HG03342 (cell line): ENCODE data around the gene PPFIBP2.

Experiments used
- ATAC-seq: cut with Tn5 transposase; IDR thresholded peaks from one replicate; pipeline ENCODE4 v1.9.1; 2021; ENCODE audit warnings: mild to moderate bottlenecking, moderate library complexity; ENCODE audit not compliant: unreplicated experiment

The PPFIBP2 gene

GRCh38 chr11:7683571-7683970 lies 169.8 kb downstream of the PPFIBP2 start:
- ATAC-seq: no peak

GRCh38 chr11:7686761-7687160 lies 173.0 kb downstream of the PPFIBP2 start:
- ATAC-seq: no peak

- no peak for ATAC-seq
Observed at GRCh38 chr11:7687386-7687785, 173.6 kb downstream of the PPFIBP2 start.

- peak; percentile 83 for ATAC-seq
Observed at GRCh38 chr11:7688238-7688826, 174.5 kb downstream of the PPFIBP2 start.

GRCh38 chr11:7689239-7689638 lies 175.4 kb downstream of the PPFIBP2 start:
- no peak for ATAC-seq

- no peak for ATAC-seq
Observed at GRCh38 chr11:7690648-7691047, 176.8 kb downstream of the PPFIBP2 start.

- ATAC-seq: no peak
Observed at GRCh38 chr11:7691759-7692350, 178.1 kb downstream of the PPFIBP2 start.

GRCh38 chr11:7692426-7692825 lies 178.6 kb downstream of the PPFIBP2 start:
- ATAC-seq: no peak

GRCh38 chr11:7694235-7694634 lies 180.4 kb downstream of the PPFIBP2 start:
- no peak for ATAC-seq

- no peak for ATAC-seq
Observed at GRCh38 chr11:7696424-7696823, 182.6 kb downstream of the PPFIBP2 start.
